HS-5 (cell line): ENCODE data around the gene STAG1.
A peak's percentile ranks its signal among the peaks of the same experiment; 100 is the strongest.

Experiments used
- DNase-seq: peaks from one replicate; pipeline ENCODE4 v3.0.0-alpha.2; 2012; ENCODE audit warnings: low read depth

STAG1 gene

DNA sequence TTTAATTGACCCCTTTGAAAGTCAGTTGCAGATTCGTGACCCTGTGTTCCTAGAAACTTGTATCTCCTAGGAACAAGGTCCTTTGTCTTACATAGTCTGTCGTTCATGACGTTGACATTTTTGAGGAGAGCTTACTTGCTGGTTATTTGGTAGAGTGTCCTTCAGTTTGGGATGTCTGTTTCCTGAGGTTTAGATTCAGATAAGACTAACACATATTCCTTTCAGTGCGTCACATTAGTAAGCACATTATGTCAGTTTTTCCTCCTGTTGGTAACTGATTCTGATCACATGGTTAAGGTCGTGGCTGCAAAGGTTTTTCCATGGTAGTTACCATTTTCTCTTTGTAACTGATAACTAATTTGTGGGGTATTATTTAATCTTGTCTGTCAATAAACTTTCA is 421.3 kb downstream of the STAG1 start:
- no peak for DNase-seq

DNA sequence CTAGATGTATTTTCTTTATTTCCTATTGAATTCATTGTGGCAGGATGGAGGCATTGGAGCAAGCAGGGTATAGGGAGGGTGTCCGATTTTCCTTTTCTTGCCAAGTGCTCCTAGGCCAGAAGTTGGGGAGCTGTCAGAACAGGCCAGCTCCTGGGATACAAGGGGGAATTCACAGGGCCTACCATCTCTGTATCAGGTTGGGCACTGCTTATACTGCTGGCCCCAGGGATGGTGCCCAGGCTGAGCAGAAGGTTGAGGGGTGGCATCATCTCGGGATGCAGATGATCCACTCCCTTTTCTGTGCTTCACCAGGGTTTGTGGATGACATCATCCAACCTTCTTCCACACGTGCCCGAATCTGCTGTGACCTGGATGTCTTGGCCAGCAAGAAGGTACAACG is 422.6 kb downstream of the STAG1 start:
- DNase-seq = no peak

DNA sequence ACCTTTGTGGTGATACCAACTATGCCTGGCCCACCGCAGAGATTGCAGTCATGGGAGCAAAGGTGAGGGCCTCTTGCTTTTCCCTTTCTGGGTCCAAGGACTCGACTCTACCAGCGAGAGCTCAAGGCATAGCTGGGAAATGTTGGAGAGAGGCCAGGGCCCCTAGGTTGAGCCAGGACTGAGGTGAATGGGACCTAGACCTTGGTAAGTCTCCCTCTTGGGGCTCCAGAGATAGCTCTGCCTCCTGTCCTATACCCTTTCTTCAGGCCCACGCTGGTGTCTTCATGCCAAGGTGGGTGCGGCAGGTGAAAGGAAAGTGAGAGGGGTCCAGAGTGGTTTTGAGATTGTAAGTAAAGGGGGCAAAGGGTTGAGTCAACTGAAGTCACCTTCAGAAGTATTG is 424.5 kb downstream of the STAG1 start:
- DNase-seq = no peak

DNA sequence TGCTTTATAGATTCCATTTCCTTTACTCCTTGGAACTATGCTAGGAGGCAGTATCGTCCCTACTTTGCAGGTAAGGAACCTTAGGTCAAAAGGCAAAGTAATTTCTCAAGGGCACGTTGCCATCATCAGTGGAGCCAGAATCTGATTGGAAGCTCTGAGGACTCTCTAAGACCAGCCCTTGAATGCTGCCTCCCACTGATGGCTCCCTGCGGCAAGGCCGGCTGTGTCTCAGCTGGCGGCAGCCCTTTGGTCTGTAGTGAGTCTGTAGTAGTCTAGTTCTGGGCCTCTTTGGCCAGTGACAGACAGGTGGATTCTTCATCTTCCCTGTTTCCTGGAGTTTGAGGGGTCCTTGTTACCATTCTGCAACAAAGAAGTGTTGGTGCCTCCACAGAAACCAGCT is 425.9 kb downstream of the STAG1 start:
- no peak for DNase-seq

DNA sequence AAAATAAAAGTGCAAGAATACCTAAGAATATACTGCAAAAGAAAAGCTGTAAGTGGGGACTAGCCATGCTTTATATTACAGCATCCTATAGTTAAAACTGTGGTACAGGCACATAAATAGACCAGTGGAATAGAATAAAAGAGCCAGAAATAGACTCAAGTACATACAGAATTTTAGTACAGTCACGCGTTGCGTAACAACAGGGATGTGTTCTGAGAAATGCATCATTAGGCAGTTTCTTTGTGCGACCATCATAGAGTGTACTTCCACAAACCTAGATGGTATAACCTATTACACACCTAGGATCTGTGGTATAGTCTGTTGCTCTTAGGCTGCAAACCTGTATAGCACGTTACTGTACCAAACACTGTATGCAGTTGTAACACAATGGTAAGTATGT is 440.2 kb downstream of the STAG1 start:
- DNase-seq = no peak

DNA sequence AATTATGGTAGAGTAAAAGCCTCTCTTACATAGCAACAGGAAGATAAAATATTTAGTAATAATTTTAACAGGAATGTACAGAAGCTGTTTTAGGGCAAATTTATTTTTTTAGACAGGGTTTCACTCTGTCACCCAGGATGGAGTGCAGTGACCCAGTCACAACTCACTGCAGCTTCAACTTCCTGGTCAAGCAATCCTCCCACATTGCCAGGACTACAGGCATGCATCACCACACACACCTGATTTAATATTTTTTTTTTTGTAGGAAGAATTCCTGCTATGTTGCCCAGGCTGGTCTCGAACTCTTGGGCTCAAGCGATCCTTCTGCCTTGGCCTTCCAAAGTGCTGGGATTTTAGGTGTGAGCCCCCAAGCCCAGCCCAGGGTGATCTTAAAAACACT is 440.9 kb downstream of the STAG1 start:
- no peak for DNase-seq

DNA sequence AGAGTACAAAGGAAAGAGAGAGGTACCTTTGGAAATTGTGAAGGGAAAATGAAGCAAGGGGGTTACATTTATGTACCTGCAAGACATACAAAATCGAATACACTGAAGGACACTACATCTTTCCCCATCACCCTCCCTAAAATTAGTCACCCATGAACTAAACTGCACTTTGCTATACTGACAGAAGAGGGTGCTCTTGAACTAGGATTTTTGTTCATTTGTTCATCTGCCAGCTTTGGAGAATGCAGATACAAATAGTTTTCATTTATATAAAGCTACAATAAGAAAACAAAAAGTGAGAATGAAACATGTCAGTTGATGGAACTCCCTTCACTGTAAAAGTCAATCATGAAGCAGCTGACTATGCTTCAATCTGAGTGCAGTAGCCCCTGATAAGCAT is 446.3 kb downstream of the STAG1 start:
- DNase-seq = peak; percentile 48

DNA sequence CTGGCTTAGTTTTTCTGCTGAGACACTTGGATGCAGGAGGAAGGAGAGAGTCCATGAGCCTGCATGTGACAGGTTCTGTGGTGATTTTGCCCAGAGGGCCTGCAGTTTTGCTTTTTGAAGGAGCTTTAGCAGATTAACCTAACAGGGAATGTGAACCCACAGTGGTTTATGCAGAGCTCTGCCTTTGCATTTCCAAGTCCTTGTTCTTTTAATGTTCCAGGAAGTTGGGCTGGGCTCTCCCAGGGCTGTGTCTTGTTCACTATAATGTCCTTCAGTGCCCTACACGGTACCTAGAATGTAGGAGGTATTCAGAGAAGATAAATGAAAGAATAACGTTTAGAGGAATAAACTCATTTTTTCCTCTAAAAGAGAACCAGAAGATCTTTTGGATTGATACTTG is 451.7 kb downstream of the STAG1 start:
- no peak for DNase-seq

DNA sequence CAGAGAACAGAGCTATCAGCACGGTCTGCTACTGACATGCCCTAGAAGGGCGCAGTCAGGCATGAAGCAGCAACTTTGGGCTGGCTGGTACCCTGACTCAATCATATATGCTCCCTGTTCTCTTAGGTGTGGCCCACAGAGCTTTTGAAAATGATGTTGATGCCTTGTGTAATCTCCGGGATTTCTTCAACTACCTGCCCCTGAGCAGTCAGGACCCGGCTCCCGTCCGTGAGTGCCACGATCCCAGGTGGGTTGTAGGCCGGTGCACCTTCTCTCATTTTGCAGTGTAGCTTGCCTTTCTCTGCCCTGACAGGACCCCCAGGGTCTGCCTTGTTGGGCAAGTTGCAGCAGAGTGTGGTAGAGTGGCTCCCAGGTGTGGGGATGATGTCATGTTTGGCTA is 454.4 kb downstream of the STAG1 start:
- DNase-seq = no peak

DNA sequence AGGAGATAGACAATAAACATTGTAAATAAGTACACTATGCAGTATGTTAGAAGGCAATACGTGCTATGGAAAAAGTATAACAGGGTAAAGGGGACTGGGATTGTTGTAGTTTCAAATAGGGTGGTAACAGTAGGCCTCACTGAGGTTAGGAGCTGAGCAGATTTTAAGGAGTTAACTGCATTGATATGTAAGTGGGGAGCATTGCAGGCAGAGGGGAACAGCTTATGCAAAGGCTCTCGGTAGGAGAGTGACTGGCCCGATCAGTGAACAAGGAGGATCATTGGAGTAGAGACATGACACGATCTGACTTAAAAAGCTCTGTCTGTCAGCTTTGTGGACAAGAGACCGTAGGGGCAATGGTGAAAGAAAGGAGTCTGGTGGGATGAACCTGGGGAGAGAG is 455.2 kb downstream of the STAG1 start:
- no peak for DNase-seq

DNA sequence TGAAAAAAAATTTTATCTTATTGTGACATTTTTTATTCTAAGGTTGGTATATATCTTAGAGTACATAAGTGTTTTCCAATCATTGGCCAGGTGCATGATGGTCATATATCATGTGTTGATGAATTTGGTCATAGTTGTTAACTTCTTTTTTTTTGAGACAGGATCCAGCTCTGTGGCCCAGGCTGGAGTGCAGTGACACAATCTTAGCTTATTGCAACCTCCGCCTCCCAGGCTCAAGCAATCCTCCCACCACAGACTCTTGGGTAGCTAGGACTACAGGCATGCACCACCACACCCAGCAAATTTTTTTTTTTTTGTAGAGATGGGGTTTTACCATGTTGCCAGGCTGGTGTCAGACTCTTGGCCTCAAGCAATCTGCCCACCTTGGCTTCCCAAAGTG is 458.0 kb downstream of the STAG1 start:
- no peak for DNase-seq

DNA sequence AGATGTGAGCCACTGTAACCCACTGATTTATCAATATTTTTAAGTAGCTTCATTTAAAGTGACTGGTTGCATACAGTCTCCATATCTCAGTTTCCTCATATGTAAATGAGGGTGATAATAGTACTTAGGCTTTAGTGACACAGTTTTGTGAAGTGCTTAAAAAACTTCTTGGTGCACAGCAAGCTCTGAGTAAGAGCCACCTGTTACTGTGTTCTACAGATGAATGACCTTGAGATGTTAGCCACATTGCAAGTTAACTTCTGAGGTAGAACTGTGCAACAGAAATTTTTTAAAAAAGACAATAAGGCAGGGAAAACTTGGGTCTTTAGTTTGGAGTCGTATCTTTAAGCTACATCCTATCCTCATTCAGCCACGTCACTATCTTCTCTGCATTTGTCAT is 458.9 kb downstream of the STAG1 start:
- no peak for DNase-seq

DNA sequence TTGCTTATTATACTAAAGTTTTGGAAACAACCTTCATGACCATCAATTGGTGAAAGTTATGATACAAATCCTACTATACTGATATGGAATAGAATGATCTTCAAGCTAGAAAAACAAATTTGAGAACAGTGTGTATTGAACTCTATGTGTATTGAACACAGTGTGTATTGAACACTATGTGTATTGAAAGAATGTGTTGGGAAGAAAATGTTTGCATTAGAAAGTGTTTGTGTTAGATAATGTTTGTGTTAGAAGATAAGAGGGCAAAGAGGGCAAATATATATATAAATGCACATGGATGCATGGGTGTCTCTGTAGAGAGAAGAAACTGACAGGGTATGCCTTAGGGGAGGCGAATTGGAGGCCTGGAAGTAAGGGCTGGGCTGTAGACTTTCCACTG is 459.7 kb downstream of the STAG1 start:
- no peak for DNase-seq

DNA sequence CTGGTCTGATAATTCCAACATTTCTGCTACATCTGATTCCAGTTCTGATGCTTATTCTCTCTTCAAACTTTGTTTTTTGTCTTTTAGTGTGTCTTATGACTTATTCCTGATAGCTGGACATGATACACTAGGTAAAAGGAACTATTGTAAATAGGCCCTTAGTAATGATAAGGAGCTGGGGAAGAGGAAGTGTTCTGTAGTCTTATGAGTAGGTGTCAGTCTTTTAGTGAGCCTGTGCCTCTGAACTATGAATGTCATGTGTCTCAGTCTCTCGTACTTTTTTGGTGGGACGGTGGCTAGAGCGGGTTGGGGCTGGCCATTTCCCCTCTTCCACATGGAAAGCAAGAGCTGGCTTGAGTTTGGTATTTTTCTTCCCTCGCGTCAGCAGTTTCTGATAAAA is 460.9 kb downstream of the STAG1 start:
- no peak for DNase-seq
